ENCODE data around the gene CMTM5.

Gene CMTM5

DNA sequence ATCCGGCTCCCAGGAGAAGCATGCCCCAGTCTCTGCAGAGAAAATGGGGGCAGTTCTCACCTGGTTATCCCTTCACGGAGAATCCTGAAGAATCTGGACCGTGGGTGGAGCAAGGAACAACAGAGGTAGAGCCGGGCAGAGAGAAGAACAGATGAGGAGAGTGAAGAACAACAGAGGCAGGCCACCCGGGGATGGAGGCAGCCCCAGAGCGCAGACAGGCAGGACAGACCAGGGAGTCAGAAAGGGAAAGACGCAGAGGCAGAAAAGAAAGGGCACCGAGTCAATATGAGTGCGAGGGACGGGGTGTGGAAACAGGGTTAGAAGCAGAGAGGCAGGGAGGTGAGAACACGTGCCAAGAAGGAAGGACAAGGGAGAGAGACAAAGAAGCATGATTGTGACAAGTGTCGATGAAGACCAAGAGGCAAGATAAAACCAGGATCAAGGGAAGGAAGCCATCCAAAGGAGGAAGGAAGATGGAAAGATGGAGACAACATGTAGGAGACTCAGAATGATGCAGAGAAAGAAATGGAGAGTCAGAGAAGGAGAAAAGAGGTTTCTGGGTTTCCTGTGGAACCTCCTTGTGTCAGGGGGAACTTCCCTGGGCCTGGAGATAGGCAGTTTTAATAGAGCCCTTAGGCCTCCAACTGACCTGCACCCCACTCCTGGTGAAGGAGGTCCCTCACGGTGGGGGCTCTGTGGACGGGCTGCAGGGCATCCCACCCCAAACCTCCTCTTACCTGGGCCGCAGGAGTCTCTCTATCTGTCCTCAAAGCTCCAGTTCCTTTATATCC lies 30.9 kb downstream of the CMTM5 start, which contains the start of gene MYH6:
Gene MYH6 (minus strand): TSS at position 758 of the 791 bp plus-strand sequence. CDS start 1,050 bp downstream, outside the sequence.
- DNase-seq, result no peak
- Histone ChIP-seq H3K4me1 (ENCODE audit: control extremely low read depth in 1 of 4, control insufficient read depth in 4 of 4, insufficient read depth in 4 of 4, low read length in 3 of 4) (no peaks in the 10 kb centered on the region), H3K4me3 (ENCODE audit: control insufficient read depth in 1 of 7, extremely low read depth in 1 of 7, insufficient read depth in 4 of 7, low read depth in 2 of 7, low read length in 6 of 7) (no peak within 1 kb of the TSS), H3K27me3 (replicated peaks in 2 of 5; ENCODE audit: control insufficient read depth in 4 of 5, insufficient read depth in 5 of 5, low read length in 4 of 5) (no peaks in the 10 kb centered on the region), H3K9me3 (ENCODE audit: control extremely low read depth in 1 of 5, control insufficient read depth in 4 of 5, insufficient read depth in 2 of 5, low read depth in 1 of 5, low read length in 4 of 5) (no peaks in the 10 kb centered on the region), H3K36me3 (ENCODE audit: control insufficient read depth in 4 of 4, insufficient read depth in 4 of 4, low read length in 3 of 4) (no peaks in the 10 kb centered on the region), H3K27ac (ENCODE audit: insufficient read depth in 1 of 2, low read depth in 1 of 2, low read length in 2 of 2, poor library complexity in 1 of 2, severe bottlenecking in 2 of 2) (no peak within 1 kb of the TSS)
- 90% methylated on average over 15 of the region's 15 CpGs for WGBS (ENCODE audit: insufficient coverage)
- ChIA-PET CTCF (interaction anchor here (0.6 kb wide), 1 partner anchor 15 kb away, joined by 4 read pairs; no protein-coding TSS in a partner anchor), POLR2A (no interaction called here)

DNA sequence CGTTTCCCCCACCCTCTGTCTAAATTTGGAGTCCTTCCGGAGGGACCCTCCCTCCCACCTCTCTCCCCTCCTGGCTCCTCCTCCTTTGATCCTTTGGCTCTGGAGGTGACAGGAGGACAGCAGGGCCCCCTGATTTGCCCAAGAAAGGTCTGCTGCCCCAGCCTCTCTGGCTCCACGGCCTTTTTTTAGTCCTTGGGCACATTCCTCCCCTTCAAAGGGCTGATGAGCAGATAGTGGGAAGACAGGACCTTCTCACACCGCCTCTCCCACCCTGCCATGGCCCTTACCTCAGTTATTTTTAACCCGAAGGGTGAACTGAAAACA lies 31.4 kb downstream of the CMTM5 start:
- Histone ChIP-seq H3K27ac (ENCODE audit: insufficient read depth in 1 of 2, low read depth in 1 of 2, low read length in 2 of 2, poor library complexity in 1 of 2, severe bottlenecking in 2 of 2) (no peak overlapping the region), H3K9me3 (ENCODE audit: control extremely low read depth in 1 of 5, control insufficient read depth in 4 of 5, insufficient read depth in 2 of 5, low read depth in 1 of 5, low read length in 4 of 5) (no peaks in the 10 kb centered on the region), H3K4me3 (ENCODE audit: control insufficient read depth in 1 of 7, extremely low read depth in 1 of 7, insufficient read depth in 4 of 7, low read depth in 2 of 7, low read length in 6 of 7) (no peak overlapping the region), H3K4me1 (ENCODE audit: control extremely low read depth in 1 of 4, control insufficient read depth in 4 of 4, insufficient read depth in 4 of 4, low read length in 3 of 4) (no peaks in the 10 kb centered on the region), H3K27me3 (replicated peaks in 2 of 5; ENCODE audit: control insufficient read depth in 4 of 5, insufficient read depth in 5 of 5, low read length in 4 of 5) (no peaks in the 10 kb centered on the region), H3K36me3 (ENCODE audit: control insufficient read depth in 4 of 4, insufficient read depth in 4 of 4, low read length in 3 of 4) (no peaks in the 10 kb centered on the region)
- 91% methylated on average over 5 of the region's 5 CpGs for WGBS (ENCODE audit: insufficient coverage)
- CTCF ChIA-PET, result interaction anchor here (0.6 kb wide), 1 partner anchor 16 kb away, joined by 4 read pairs; no protein-coding TSS in a partner anchor
- POLR2A ChIA-PET, result no interaction called here
- no peak for DNase-seq

DNA sequence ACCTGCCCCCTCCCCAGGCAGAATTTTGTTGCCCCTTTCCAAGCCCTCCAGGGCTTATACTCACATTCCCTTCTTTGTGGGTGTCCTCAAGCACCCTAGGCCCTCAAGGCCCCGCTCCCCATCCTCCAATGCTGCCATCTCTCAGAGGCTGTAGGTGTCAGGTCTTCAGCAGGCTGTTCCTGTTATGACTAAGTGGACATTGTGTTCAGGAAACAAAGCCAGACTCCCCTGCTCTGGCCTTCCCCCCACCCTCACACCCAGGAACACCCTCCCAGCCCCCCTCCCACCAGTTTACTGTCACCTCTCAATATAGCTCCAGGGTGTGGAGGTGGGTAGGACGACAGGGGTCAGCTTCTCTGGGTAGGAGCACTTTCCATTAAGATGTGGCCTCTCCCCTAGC lies 32.6 kb downstream of the CMTM5 start:
- ChIA-PET CTCF (no interaction called here), POLR2A (no interaction called here)
- Histone ChIP-seq H3K4me1 (ENCODE audit: control extremely low read depth in 1 of 4, control insufficient read depth in 4 of 4, insufficient read depth in 4 of 4, low read length in 3 of 4) (no peaks in the 10 kb centered on the region), H3K4me3 (ENCODE audit: control insufficient read depth in 1 of 7, extremely low read depth in 1 of 7, insufficient read depth in 4 of 7, low read depth in 2 of 7, low read length in 6 of 7) (no peak overlapping the region), H3K9me3 (ENCODE audit: control extremely low read depth in 1 of 5, control insufficient read depth in 4 of 5, insufficient read depth in 2 of 5, low read depth in 1 of 5, low read length in 4 of 5) (no peaks in the 10 kb centered on the region), H3K36me3 (ENCODE audit: control insufficient read depth in 4 of 4, insufficient read depth in 4 of 4, low read length in 3 of 4) (no peaks in the 10 kb centered on the region), H3K27ac (ENCODE audit: insufficient read depth in 1 of 2, low read depth in 1 of 2, low read length in 2 of 2, poor library complexity in 1 of 2, severe bottlenecking in 2 of 2) (no peak overlapping the region), H3K27me3 (replicated peaks in 2 of 5; ENCODE audit: control insufficient read depth in 4 of 5, insufficient read depth in 5 of 5, low read length in 4 of 5) (peaks cover 0 to 2% (median 0%) of the 10 kb centered on the region in 5 experiments)
- WGBS (ENCODE audit: insufficient coverage), result 83% methylated on average over 1 of the region's 2 CpGs
- no peak for DNase-seq

DNA sequence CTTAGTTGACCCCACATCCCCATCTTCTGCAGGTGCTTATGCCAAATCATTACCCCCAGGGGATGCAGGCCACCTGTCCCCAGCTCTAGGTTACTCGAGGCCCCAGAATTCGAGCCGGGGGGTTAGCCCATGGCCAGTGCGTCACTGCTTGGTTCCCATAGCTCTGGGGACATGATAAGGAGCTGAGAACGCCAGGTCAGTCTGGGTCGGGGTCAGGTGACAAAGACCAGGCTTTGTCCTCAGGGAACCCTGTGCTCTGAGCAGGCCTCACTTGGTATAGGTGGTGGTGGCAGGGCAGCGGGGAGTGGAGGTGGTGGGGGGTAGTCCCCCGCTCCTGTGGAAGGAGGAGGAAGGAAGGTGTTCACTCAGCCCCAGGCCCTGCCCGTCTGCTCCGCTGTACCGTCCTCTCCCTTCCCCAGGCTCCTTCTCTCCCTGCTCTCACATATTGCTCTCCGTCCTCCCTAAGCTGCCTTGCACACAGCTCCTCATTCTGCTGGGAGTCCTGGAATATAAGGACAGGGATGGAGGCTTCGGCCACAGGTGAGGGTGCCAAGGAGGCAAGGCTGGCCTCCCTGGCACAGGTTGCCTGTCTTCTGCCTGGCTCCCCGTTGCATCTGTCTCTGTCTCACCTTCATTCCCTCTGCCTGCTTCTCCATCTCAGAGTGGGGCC lies 33.3 kb downstream of the CMTM5 start:
- Histone ChIP-seq H3K27me3 (replicated peaks in 2 of 5; ENCODE audit: control insufficient read depth in 4 of 5, insufficient read depth in 5 of 5, low read length in 4 of 5) (peaks cover 0 to 2% (median 0%) of the 10 kb centered on the region in 5 experiments), H3K9me3 (ENCODE audit: control extremely low read depth in 1 of 5, control insufficient read depth in 4 of 5, insufficient read depth in 2 of 5, low read depth in 1 of 5, low read length in 4 of 5) (no peaks in the 10 kb centered on the region), H3K4me3 (ENCODE audit: control insufficient read depth in 1 of 7, extremely low read depth in 1 of 7, insufficient read depth in 4 of 7, low read depth in 2 of 7, low read length in 6 of 7) (no peak overlapping the region), H3K27ac (ENCODE audit: insufficient read depth in 1 of 2, low read depth in 1 of 2, low read length in 2 of 2, poor library complexity in 1 of 2, severe bottlenecking in 2 of 2) (no peak overlapping the region), H3K36me3 (ENCODE audit: control insufficient read depth in 4 of 4, insufficient read depth in 4 of 4, low read length in 3 of 4) (no peaks in the 10 kb centered on the region), H3K4me1 (ENCODE audit: control extremely low read depth in 1 of 4, control insufficient read depth in 4 of 4, insufficient read depth in 4 of 4, low read length in 3 of 4) (no peaks in the 10 kb centered on the region)
- CTCF ChIA-PET, result interaction anchor here (1.4 kb wide), 1 partner anchor 24 kb away, joined by 3 read pairs; no protein-coding TSS in a partner anchor
- 97% methylated on average over 6 of the region's 14 CpGs for WGBS (ENCODE audit: insufficient coverage)
- POLR2A ChIA-PET, result interaction anchor here (0.6 kb wide), 1 partner anchor 265 kb away, joined by 3 read pairs; no protein-coding TSS in a partner anchor
- DNase-seq, result no peak

DNA sequence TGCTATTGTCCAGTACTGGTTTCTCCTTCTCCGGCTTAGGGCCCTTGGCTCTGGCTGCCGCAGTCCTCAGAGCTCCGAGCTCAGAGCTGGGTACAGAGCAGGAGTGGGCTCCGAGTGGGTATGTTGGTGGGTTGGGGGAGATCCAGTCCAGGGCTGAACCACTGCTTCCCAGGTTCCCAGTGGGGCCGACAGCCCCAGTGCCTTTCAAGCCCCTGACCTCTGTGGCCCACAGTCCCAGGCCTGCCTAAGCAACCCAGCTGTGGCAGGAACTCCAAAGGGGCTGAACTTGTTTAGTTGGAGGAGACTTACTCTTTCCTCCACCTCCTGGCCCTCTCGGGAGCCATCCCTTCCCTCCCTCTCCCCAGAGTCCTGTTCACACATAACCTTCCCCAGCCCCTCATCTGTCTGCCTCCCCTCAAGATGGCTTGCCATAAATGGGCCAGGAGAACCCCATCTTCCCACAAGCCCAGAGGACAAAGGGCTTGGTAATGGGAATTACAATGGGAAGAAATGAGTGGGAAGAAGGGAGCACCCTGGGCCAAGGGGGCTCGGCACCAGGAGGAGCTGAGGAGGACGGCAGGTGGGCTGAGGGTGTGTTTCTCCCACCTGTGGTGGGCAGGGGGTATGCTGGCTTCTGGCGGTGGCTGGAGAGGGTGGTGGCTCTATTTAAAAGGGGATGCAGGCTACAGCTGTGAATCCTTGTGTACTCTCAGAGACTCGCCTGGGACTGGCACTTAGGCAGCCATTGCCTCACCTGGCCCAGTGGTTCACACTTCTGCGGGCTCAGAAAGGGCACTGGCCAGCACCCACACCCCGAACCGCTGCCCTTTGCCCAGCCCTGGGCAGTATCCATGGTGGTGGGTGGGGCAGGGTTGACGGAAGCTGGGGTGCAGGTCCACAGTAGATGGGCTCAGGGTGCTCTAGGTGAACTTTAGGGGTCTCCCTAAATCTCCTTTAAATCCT lies 35.0 kb downstream of the CMTM5 start:
- Histone ChIP-seq H3K27ac (ENCODE audit: insufficient read depth in 1 of 2, low read depth in 1 of 2, low read length in 2 of 2, poor library complexity in 1 of 2, severe bottlenecking in 2 of 2) (no peak overlapping the region), H3K4me1 (ENCODE audit: control extremely low read depth in 1 of 4, control insufficient read depth in 4 of 4, insufficient read depth in 4 of 4, low read length in 3 of 4) (no peaks in the 10 kb centered on the region), H3K9me3 (ENCODE audit: control extremely low read depth in 1 of 5, control insufficient read depth in 4 of 5, insufficient read depth in 2 of 5, low read depth in 1 of 5, low read length in 4 of 5) (no peaks in the 10 kb centered on the region), H3K27me3 (replicated peaks in 2 of 5; ENCODE audit: control insufficient read depth in 4 of 5, insufficient read depth in 5 of 5, low read length in 4 of 5) (peaks cover 0 to 2% (median 0%) of the 10 kb centered on the region in 5 experiments), H3K36me3 (ENCODE audit: control insufficient read depth in 4 of 4, insufficient read depth in 4 of 4, low read length in 3 of 4) (no peaks in the 10 kb centered on the region), H3K4me3 (ENCODE audit: control insufficient read depth in 1 of 7, extremely low read depth in 1 of 7, insufficient read depth in 4 of 7, low read depth in 2 of 7, low read length in 6 of 7) (no peak overlapping the region)
- CTCF ChIA-PET, result no interaction called here
- DNase-seq, result no peak
- WGBS (ENCODE audit: insufficient coverage), result 96% methylated on average over 11 of the region's 14 CpGs
- POLR2A ChIA-PET, result no interaction called here

DNA sequence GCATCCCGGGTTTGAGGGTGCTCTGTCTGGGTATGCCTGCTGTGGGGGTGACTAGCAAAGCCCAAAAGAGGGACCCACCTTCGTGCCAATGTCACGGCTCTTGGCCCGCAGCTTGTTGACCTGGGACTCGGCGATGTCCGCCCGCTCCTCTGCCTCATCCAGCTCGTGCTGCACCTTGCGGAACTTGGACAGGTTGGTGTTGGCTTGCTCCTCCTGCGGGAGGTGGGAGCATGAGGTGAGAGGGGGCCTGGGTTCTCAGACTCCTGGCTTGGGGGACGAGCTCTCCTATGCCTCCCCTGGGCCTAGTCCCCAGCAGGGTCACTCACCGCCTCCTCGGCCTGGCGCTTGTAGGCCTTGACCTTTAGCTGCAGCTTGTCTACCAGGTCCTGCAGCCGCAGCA lies 36.8 kb downstream of the CMTM5 start:
- 93% methylated on average over 16 of the region's 16 CpGs for WGBS (ENCODE audit: insufficient coverage)
- H3K4me3 ChIP-seq (ENCODE audit: control insufficient read depth in 1 of 7, extremely low read depth in 1 of 7, insufficient read depth in 4 of 7, low read depth in 2 of 7, low read length in 6 of 7), result no peak overlapping the region
- POLR2A ChIA-PET, result no interaction called here

More for the DNA sequence above, 36.8 kb downstream of the CMTM5 start:
- CTCF ChIA-PET, result interaction anchor here (0.8 kb wide), 1 partner anchor 34 kb away, joined by 4 read pairs; no protein-coding TSS in a partner anchor
- peaks cover 0 to 2% (median 0%) of the 10 kb centered on the region in 5 experiments for H3K27me3 ChIP-seq (replicated peaks in 2 of 5; ENCODE audit: control insufficient read depth in 4 of 5, insufficient read depth in 5 of 5, low read length in 4 of 5)
- H3K9me3 ChIP-seq (ENCODE audit: control extremely low read depth in 1 of 5, control insufficient read depth in 4 of 5, insufficient read depth in 2 of 5, low read depth in 1 of 5, low read length in 4 of 5), result no peaks in the 10 kb centered on the region
- no peak for DNase-seq
- H3K27ac ChIP-seq (ENCODE audit: insufficient read depth in 1 of 2, low read depth in 1 of 2, low read length in 2 of 2, poor library complexity in 1 of 2, severe bottlenecking in 2 of 2), result no peak overlapping the region
- H3K36me3 ChIP-seq (ENCODE audit: control insufficient read depth in 4 of 4, insufficient read depth in 4 of 4, low read length in 3 of 4), result no peaks in the 10 kb centered on the region
- no peaks in the 10 kb centered on the region for H3K4me1 ChIP-seq (ENCODE audit: control extremely low read depth in 1 of 4, control insufficient read depth in 4 of 4, insufficient read depth in 4 of 4, low read length in 3 of 4)
